Dedifferentiated amniotic fluid mesenchymal stem cell (primary cell): ENCODE data around the gene ELL2.
"Not testable (repeated sequence)": the region's sequence is repeated elsewhere in the genome, so short reads cannot be mapped to it uniquely, and the experiment has no call there.

Experiments used
- DNase-seq: peaks from one replicate; pipeline ENCODE4 v3.0.0-alpha.2; 2016; ENCODE audit errors: extremely low spot score

Gene ELL2

GRCh38 chr5:95907740-95908706, 53.6 kb downstream of the ELL2 start:
- DNase-seq = no peak

- DNase-seq = no peak
Measured at GRCh38 chr5:95907067-95907705, 54.5 kb downstream of the ELL2 start.

GRCh38 chr5:95906398-95906797, 55.3 kb downstream of the ELL2 start:
- DNase-seq = not testable (repeated sequence)

GRCh38 chr5:95904827-95905226, 56.8 kb downstream of the ELL2 start:
- DNase-seq = no peak

GRCh38 chr5:95903838-95904237, 57.8 kb downstream of the ELL2 start:
- DNase-seq = no peak

- DNase-seq = no peak
Measured at GRCh38 chr5:95901676-95902627, 59.7 kb downstream of the ELL2 start.

GRCh38 chr5:95900383-95900958, 61.2 kb downstream of the ELL2 start:
- peak; percentile 61 for DNase-seq

- DNase-seq = no peak
Measured at GRCh38 chr5:95899829-95900228, 61.8 kb downstream of the ELL2 start.

GRCh38 chr5:95899006-95899405, 62.6 kb downstream of the ELL2 start:
- DNase-seq = no peak

- DNase-seq = no peak
Measured at GRCh38 chr5:95895771-95896170, 65.9 kb downstream of the ELL2 start.

GRCh38 chr5:95895251-95895650, 66.4 kb downstream of the ELL2 start:
- DNase-seq = no peak

GRCh38 chr5:95892784-95893354, 68.8 kb downstream of the ELL2 start:
- no peak for DNase-seq

- no peak for DNase-seq
Measured at GRCh38 chr5:95891499-95891898, 70.2 kb downstream of the ELL2 start.

GRCh38 chr5:95889076-95889475, 72.6 kb downstream of the ELL2 start:
- no peak for DNase-seq

GRCh38 chr5:95887977-95888376, 73.7 kb downstream of the ELL2 start:
- no peak for DNase-seq

GRCh38 chr5:95886340-95887044, 75.2 kb downstream of the ELL2 start:
- DNase-seq = no peak

- DNase-seq = no peak
Measured at GRCh38 chr5:95884511-95884910, 77.1 kb downstream of the ELL2 start.

- DNase-seq = peak; percentile 24
Measured at GRCh38 chr5:95884017-95884325, 77.7 kb downstream of the ELL2 start.

GRCh38 chr5:95883185-95884016, 78.2 kb downstream of the ELL2 start:
- no peak for DNase-seq

GRCh38 chr5:95881833-95882232, 79.8 kb downstream of the ELL2 start:
- no peak for DNase-seq
